Measurements from ENCODE around the gene ANKRD44.
"Not testable (repeated sequence)": the region's sequence is repeated elsewhere in the genome, so short reads cannot be mapped to it uniquely, and the experiment has no call there.

ANKRD44 gene

GRCh38 chr2:197010200-197011020 is 300.2 kb downstream of the ANKRD44 start:
- no peak for DNase-seq

DNA sequence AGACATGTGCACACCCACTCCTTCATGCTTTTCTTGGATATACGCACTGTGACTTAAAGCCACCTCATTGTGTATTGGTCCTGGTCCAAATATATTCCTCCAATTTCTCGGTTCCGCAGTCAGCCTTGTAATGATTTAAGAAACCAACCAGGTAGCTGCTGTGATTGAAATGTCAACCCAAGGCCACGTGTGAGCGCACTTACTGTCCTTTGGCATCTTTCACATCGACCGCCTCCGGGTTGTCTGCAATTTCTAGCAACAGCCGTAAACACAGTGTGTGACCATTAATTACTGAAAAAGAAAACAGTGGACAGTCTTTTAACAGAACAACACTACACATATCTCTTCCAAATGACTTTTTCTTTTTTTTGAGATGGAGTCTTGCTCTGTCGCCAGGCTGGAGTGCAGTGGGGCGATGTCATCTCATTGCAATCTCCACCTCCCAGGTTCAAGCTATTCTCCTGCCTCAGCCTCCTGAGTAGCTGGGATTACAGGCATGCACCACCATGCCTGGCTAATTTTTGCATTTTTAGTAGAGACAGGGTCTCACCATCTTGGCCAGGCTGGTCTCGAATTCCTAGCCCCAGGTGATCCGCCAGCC is 301.7 kb downstream of the ANKRD44 start:
- DNase-seq, result not testable (repeated sequence)

GRCh38 chr2:197007716-197008628 is 302.6 kb downstream of the ANKRD44 start:
- DNase-seq, result no peak

- no peak for DNase-seq
Observed at GRCh38 chr2:197001921-197002320, 308.7 kb downstream of the ANKRD44 start.

DNA sequence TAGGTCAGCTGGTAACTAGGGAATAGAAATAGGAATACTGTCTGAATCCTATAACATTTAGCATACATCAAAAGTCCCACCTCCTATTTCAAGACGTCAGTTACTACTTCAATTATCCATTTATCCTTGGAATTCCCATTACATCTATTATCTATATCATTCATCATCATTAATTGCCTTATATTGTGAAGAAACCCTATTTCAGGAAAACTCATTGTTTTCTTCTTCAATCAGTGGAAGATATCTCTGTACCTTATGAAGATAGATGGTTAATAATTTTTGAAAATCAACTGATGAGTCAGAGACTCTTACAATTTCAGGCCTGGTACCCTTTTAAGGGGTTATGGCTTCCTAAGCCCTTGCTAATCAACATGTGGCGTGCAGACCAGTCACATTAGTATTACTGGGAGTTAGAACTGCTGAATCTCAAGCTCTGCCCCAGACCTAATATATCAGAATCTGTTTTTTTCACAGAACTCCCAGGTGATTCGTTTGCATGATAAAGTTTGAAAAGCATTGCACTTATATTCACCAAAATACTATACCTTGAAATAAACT is 314.7 kb downstream of the ANKRD44 start:
- no peak for DNase-seq

DNA sequence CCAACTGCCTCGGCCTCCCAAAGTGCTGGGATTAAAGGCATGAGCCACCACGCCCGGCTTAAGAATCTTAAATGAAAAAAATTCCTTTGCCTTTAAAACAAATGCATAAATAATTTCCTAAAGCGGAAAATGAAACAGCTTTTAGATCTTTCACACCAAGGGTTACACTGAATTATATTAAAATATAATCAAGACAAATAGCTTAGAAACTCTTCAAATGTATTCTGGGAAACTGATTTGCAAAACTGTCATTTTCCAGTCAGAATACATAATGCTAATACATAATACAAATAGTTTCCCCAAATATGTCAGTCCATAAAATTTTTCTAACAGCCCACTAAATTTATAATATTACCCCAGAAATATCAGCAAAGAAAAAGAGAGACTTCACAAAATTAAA is 315.8 kb downstream of the ANKRD44 start:
- no peak for DNase-seq

- no peak for DNase-seq
Observed at GRCh38 chr2:196993617-196994016, 317.0 kb downstream of the ANKRD44 start.

GRCh38 chr2:196992466-196992865 is 318.1 kb downstream of the ANKRD44 start:
- DNase-seq, result no peak

DNA sequence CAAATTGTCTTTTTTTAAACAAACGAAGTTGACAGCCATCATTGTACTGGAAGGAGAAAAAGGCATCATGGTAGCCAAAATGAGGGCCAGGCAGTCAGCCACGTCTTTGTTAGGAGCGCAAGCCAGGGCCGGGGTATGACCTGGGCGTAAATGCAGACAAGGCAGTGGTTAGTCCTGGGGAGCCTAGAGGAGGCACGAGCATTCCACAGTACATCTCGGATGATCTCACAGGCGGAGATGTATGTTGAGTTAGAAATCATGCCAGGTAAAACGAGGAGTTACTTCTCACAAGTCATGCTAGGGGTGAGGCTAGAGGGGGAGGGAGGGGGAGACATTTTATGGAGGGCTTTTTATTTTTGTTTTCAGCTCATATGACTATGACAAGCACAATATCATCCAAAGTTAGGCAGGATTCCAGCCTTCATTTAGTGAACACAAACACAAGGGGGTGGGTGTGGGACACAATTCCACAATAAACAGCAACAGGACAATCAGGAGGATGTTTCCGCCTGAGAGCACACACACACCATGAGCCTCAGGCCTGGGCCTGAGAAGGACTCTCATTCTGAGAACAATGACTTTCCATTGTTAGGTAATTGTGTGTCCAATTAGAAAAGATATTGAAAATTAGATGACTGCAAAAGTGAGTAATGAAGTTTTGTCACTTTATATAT is 319.7 kb downstream of the ANKRD44 start:
- no peak for DNase-seq

DNA sequence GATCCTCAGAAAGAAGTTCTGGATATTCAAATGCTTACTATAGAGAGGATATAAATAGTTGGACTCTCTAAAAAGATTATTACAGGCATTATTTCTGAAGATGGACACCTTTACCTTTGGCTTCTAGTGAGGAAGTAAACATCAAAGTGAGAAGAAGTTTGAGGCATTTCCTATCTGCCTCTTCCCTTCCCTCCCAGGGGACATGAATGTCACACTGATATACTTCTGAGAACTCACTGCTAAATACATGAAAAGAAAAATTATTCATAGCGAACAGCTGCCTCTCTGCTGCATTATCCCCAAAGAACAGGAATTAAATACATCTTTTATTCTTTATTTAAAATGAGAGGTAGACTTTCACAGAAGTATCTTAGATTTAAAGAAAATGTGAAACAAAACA is 320.5 kb downstream of the ANKRD44 start:
- DNase-seq, result no peak

- DNase-seq, result no peak
Observed at GRCh38 chr2:196989496-196989895, 321.1 kb downstream of the ANKRD44 start.

DNA sequence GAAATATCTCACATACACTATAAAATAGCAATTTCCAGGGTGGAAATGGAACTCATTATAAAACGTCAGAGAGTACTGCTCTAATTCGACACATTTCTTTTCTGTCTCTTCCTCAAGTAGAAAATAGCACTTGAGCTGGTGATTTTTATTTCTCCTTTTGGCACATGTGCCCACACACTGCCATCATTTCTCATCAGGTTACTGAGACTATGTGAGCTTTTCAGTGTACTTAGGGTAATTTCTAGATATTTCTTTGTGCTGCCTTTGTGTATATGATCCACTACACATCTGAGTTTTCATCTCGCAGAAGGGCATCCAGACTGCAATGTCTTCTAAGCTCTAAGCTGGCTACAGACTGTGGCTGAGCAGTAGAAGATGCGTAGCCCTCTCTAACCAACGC is 321.9 kb downstream of the ANKRD44 start:
- DNase-seq, result no peak

GRCh38 chr2:196987649-196988364 is 322.8 kb downstream of the ANKRD44 start:
- no peak for DNase-seq

DNA sequence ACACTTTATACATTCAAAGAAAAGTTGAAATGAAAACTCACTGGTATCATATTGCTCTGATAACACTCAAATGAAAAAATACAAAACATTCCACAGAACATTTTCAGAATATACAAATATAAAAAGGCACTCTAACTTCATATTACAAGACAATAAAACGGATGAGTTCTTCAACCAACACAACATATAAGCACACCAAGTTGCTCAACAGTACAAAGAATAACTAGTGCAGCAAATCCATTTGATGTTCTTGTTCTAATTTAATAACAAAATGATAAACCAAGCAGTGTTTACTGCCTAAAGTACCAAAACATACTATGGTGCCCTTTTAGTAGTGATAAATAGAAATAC is 323.3 kb downstream of the ANKRD44 start:
- DNase-seq, result no peak

GRCh38 chr2:196985511-196986183 is 324.9 kb downstream of the ANKRD44 start:
- DNase-seq, result no peak

- DNase-seq, result no peak
Observed at GRCh38 chr2:196984903-196985302, 325.7 kb downstream of the ANKRD44 start.

DNA sequence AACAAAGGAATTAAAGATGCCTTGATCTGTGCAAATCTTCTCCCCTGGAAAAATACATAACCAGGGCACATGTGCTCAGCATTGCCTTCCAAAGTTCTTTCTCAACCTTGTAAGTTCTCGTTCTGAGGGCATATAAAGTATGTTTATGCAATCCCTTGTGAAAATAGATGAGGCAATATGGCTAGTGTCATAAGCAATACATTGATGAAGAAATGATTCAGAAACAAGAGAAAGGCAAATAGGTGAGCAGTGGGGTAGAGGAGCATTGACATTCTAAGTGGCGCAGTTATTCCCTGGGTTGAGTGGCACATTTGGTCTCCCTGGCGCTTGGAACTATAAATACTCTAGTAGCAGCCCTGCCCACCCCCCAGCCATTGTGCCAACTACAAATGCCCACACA is 326.6 kb downstream of the ANKRD44 start:
- no peak for DNase-seq

GRCh38 chr2:196980473-196980872 is 330.1 kb downstream of the ANKRD44 start:
- no peak for DNase-seq

DNA sequence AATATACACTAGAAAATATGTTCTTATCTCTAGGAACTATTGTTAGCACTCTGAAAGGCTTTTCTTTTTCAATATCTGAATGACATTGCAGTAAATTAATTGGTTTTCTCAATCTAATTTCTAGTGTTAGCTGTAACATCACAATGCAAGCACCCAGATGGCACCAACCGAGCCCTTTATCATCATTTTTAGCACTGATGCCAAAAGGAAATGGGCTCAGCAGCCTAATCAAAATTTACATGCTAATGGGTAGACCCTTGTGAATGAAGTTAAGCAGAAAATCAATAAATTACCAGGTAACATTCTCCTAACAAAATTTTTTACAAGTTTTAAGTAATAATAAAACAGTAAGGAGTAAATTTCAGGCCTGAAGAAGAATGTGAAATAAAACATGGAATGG is 330.6 kb downstream of the ANKRD44 start:
- no peak for DNase-seq

DNA sequence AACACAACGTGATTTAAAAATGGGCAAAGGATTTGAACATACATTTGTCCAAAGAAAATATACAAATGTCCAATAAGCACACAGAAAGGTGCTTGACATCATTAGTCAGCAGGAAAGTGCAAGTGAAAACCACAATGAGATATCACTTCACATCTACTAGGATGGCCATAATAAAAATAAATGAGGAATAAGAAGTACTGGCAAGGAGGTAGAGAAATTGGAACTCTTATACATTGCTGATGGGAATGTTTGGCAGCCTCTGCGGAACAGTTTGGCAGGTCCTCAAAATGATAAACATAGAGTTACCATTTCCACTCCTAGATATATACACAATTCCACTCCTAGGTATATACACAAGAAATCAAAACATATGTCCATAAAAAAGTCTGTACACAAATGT is 333.1 kb downstream of the ANKRD44 start:
- no peak for DNase-seq

- DNase-seq, result no peak
Observed at GRCh38 chr2:196974970-196975369, 335.6 kb downstream of the ANKRD44 start.
